ENCODE data around the gene ACP1.

Gene ACP1

DNA sequence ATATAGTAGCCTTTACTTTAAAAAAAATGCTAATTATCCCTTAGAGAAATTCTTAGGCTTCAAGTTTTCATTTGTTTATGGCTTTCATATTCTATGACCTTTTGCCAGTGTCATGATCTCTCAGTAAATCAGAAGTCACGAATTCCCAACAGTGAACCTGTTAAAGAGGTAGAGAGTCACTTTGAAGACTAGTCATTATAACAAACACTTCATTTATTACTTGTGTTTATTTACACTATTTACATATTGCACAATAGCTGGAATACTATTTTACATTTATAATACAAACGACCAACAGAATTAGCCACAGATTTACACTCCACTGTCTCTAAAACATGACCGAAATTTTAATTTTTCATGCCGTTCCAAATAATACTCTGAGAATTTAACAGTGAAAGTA is 14.6 kb downstream of the ACP1 start:
- no peaks in the 10 kb centered on the region for H3K4me1 ChIP-seq (ENCODE audit: control insufficient read depth, insufficient read depth, low read length, poor library complexity, severe bottlenecking)
- no peaks in the 10 kb centered on the region for H3K9me3 ChIP-seq (ENCODE audit: control insufficient read depth, low read length)
- peaks cover 72% of the 10 kb centered on the region for H3K36me3 ChIP-seq (ENCODE audit: control insufficient read depth, insufficient read depth, low read length)
- H3K4me3 ChIP-seq (ENCODE audit: insufficient read depth, low read depth, low read length, poor library complexity, severe bottlenecking) = no peak overlapping the region
- no peaks in the 10 kb centered on the region for H3K27me3 ChIP-seq (replicated peaks; ENCODE audit: control insufficient read depth, insufficient read depth, low read length, poor library complexity, severe bottlenecking)
- DNase-seq = no peak
- no peak overlapping the region for H3K27ac ChIP-seq (ENCODE audit: insufficient read depth, low read length, poor library complexity, severe bottlenecking)

DNA sequence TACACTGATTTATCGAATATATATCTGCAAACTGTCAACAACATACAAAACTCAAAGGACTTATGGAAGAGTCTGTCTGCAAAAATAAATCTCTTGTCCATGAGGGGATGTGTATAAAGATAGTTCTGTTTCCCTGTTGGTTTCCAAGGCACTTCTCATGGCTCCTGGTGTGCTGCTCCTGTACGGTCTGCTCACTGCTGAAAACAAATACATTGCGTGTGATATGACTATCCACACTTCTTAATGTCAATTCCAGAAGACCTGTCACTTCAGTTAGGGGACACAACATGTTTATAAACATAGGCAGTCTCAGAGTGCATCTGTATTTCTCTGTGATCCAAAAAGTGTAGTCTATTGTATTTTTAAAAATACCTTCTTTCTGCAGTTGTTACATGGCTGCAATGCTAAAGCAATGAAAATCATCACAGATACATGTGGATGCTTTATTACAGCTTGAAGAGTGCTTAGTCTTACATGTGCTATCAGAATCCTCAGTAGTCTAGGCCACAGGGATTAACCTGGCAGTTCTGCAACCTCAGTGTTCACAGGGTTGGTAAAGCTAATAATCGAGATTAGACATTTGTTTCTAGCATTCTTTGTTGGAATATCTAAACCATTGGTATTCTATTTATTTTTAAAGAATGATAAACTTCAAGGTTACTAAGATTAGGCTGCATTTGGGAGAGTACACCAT is 15.4 kb downstream of the ACP1 start:
- Histone ChIP-seq H3K27me3 (replicated peaks; ENCODE audit: control insufficient read depth, insufficient read depth, low read length, poor library complexity, severe bottlenecking) (no peaks in the 10 kb centered on the region), H3K27ac (ENCODE audit: insufficient read depth, low read length, poor library complexity, severe bottlenecking) (no peak overlapping the region), H3K9me3 (ENCODE audit: control insufficient read depth, low read length) (no peaks in the 10 kb centered on the region), H3K4me1 (ENCODE audit: control insufficient read depth, insufficient read depth, low read length, poor library complexity, severe bottlenecking) (no peaks in the 10 kb centered on the region), H3K36me3 (ENCODE audit: control insufficient read depth, insufficient read depth, low read length) (peaks cover 65% of the 10 kb centered on the region), H3K4me3 (ENCODE audit: insufficient read depth, low read depth, low read length, poor library complexity, severe bottlenecking) (no peak overlapping the region)
- DNase-seq = no peak

DNA sequence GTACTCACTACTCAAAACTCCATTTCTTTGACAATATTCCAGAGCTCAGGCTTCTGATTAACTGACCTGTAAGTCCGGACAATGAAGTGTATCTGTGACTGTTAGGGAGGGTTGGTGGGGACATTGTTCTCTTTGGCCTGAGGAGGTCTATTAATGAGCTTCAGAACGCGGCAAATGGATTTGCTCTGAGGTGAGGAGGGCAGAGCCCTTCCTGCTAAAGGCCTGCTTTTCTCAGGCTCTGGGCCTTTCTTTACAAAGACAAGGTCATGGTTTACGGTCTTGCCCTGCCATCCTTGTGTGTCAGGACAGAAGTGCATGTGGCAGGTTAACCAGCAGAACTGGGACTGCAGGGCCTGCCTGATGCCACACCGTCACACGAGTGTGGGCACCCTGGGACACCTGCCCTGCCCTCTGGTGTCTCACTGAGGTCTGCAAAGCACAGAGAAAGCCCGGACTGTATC is 15.9 kb downstream of the ACP1 start:
- Histone ChIP-seq H3K36me3 (ENCODE audit: control insufficient read depth, insufficient read depth, low read length) (peaks cover 59% of the 10 kb centered on the region), H3K27ac (ENCODE audit: insufficient read depth, low read length, poor library complexity, severe bottlenecking) (no peak overlapping the region), H3K4me1 (ENCODE audit: control insufficient read depth, insufficient read depth, low read length, poor library complexity, severe bottlenecking) (no peaks in the 10 kb centered on the region), H3K4me3 (ENCODE audit: insufficient read depth, low read depth, low read length, poor library complexity, severe bottlenecking) (no peak overlapping the region), H3K27me3 (replicated peaks; ENCODE audit: control insufficient read depth, insufficient read depth, low read length, poor library complexity, severe bottlenecking) (no peaks in the 10 kb centered on the region), H3K9me3 (ENCODE audit: control insufficient read depth, low read length) (no peaks in the 10 kb centered on the region)
- DNase-seq = no peak

DNA sequence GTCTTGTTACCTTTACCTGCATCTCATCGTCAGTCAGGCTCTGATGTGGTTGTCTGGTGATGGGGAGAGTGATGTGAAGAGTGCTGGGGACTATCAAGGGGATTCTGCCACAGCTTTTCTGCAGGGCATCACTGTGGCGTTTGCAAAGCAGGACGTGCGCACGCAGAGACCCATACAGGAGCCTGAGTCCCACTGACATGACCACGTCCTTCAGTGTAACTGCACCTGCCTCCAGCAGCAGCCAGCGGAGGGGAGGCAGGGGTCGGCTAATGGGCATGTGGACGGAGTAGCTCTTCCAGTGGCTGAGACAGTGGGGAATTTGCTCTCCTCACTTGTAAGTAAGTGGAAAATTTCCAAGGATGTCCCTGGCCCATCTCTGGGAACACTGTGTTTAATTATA is 16.6 kb downstream of the ACP1 start:
- no peaks in the 10 kb centered on the region for H3K27me3 ChIP-seq (replicated peaks; ENCODE audit: control insufficient read depth, insufficient read depth, low read length, poor library complexity, severe bottlenecking)
- no peak for DNase-seq
- no peaks in the 10 kb centered on the region for H3K4me1 ChIP-seq (ENCODE audit: control insufficient read depth, insufficient read depth, low read length, poor library complexity, severe bottlenecking)
- no peak overlapping the region for H3K4me3 ChIP-seq (ENCODE audit: insufficient read depth, low read depth, low read length, poor library complexity, severe bottlenecking)
- no peaks in the 10 kb centered on the region for H3K9me3 ChIP-seq (ENCODE audit: control insufficient read depth, low read length)
- H3K27ac ChIP-seq (ENCODE audit: insufficient read depth, low read length, poor library complexity, severe bottlenecking) = no peak overlapping the region
- H3K36me3 ChIP-seq (ENCODE audit: control insufficient read depth, insufficient read depth, low read length) = peaks cover 52% of the 10 kb centered on the region

DNA sequence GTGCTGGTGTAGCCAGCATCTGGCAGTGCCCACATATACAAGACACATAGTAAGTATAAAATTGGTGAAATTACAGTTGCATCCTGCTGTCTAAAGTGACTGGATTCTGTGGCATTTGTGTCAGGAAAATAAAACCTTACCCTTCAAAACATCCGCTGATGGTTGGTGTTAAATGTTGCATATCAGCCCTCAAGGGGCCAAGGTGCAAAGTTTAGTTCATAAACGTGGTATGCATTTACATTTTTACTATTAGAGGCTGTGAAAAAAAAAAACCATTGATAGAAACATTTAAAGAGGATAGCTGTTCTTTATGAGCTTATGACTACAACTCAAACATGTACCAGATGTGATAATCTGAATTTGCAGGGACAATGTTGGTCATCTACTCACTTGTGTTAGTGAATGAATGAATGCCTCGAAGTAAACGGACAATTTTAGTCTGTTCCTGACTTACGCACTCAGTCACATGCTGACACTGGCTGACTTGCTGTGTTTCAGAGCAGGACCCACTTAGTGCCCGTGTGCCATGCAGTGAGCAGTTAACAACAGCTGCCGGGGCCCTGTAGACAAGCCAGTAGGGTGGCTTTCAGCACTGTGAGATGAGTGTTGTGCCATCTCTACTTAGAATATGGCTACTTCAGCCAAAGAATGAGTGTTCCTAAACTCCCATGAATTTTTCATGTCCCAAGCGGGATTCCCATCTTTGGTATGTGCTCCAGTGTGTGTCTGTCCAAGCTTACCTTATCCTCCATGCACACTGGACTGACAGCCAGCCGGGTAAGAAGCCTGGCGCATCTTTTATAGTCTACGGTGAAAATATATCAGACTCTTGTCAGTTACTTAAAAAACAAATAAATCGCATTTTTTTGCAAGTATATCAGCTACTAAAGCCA is 17.9 kb downstream of the ACP1 start:
- H3K27me3 ChIP-seq (replicated peaks; ENCODE audit: control insufficient read depth, insufficient read depth, low read length, poor library complexity, severe bottlenecking) = peaks cover 4% of the 10 kb centered on the region
- H3K4me1 ChIP-seq (ENCODE audit: control insufficient read depth, insufficient read depth, low read length, poor library complexity, severe bottlenecking) = peaks cover 6% of the 10 kb centered on the region
- no peak overlapping the region for H3K27ac ChIP-seq (ENCODE audit: insufficient read depth, low read length, poor library complexity, severe bottlenecking)
- H3K9me3 ChIP-seq (ENCODE audit: control insufficient read depth, low read length) = no peaks in the 10 kb centered on the region
- H3K4me3 ChIP-seq (ENCODE audit: insufficient read depth, low read depth, low read length, poor library complexity, severe bottlenecking) = no peak overlapping the region
- H3K36me3 ChIP-seq (ENCODE audit: control insufficient read depth, insufficient read depth, low read length) = peaks cover 42% of the 10 kb centered on the region
- no peak for DNase-seq

GRCh38 chr2:283996-284794 is 19.4 kb downstream of the ACP1 start:
- H3K4me1 ChIP-seq (ENCODE audit: control insufficient read depth, insufficient read depth, low read length, poor library complexity, severe bottlenecking) = peaks cover 9% of the 10 kb centered on the region
- H3K27me3 ChIP-seq (replicated peaks; ENCODE audit: control insufficient read depth, insufficient read depth, low read length, poor library complexity, severe bottlenecking) = peaks cover 8% of the 10 kb centered on the region
- no peaks in the 10 kb centered on the region for H3K9me3 ChIP-seq (ENCODE audit: control insufficient read depth, low read length)
- no peak for DNase-seq
- H3K4me3 ChIP-seq (ENCODE audit: insufficient read depth, low read depth, low read length, poor library complexity, severe bottlenecking) = no peak overlapping the region
- H3K36me3 ChIP-seq (ENCODE audit: control insufficient read depth, insufficient read depth, low read length) = peaks cover 27% of the 10 kb centered on the region
- no peak overlapping the region for H3K27ac ChIP-seq (ENCODE audit: insufficient read depth, low read length, poor library complexity, severe bottlenecking)

GRCh38 chr2:284896-285492 is 20.2 kb downstream of the ACP1 start:
- peaks cover 19% of the 10 kb centered on the region for H3K36me3 ChIP-seq (ENCODE audit: control insufficient read depth, insufficient read depth, low read length)
- peaks cover 17% of the 10 kb centered on the region for H3K4me1 ChIP-seq (ENCODE audit: control insufficient read depth, insufficient read depth, low read length, poor library complexity, severe bottlenecking)
- peaks cover 15% of the 10 kb centered on the region for H3K27me3 ChIP-seq (replicated peaks; ENCODE audit: control insufficient read depth, insufficient read depth, low read length, poor library complexity, severe bottlenecking)
- no peaks in the 10 kb centered on the region for H3K9me3 ChIP-seq (ENCODE audit: control insufficient read depth, low read length)
- DNase-seq = no peak
- no peak overlapping the region for H3K4me3 ChIP-seq (ENCODE audit: insufficient read depth, low read depth, low read length, poor library complexity, severe bottlenecking)
- H3K27ac ChIP-seq (ENCODE audit: insufficient read depth, low read length, poor library complexity, severe bottlenecking) = no peak overlapping the region

DNA sequence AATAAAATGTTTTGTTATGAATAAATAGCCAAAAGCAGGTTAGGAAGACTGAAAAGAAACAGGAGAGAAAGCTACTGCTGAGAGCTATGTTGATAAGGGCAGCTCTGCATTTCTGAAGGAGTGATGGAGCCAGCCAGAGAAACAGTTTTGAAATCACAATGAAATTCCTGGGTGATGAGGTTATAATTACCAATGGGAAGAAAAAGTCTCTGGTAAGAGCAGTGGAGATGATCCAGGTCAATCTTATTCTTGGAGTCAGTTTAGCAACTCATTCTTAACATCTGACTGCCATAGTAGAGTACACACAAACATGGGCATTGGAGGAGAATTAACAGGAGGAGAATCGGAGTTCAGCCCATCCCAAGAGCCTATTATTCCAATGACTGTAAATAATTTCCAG is 20.8 kb downstream of the ACP1 start:
- Histone ChIP-seq H3K4me3 (ENCODE audit: insufficient read depth, low read depth, low read length, poor library complexity, severe bottlenecking) (no peak overlapping the region), H3K9me3 (ENCODE audit: control insufficient read depth, low read length) (no peaks in the 10 kb centered on the region), H3K4me1 (ENCODE audit: control insufficient read depth, insufficient read depth, low read length, poor library complexity, severe bottlenecking) (peaks cover 18% of the 10 kb centered on the region), H3K36me3 (ENCODE audit: control insufficient read depth, insufficient read depth, low read length) (peaks cover 14% of the 10 kb centered on the region), H3K27ac (ENCODE audit: insufficient read depth, low read length, poor library complexity, severe bottlenecking) (no peak overlapping the region), H3K27me3 (replicated peaks; ENCODE audit: control insufficient read depth, insufficient read depth, low read length, poor library complexity, severe bottlenecking) (peaks cover 21% of the 10 kb centered on the region)
- DNase-seq = no peak

DNA sequence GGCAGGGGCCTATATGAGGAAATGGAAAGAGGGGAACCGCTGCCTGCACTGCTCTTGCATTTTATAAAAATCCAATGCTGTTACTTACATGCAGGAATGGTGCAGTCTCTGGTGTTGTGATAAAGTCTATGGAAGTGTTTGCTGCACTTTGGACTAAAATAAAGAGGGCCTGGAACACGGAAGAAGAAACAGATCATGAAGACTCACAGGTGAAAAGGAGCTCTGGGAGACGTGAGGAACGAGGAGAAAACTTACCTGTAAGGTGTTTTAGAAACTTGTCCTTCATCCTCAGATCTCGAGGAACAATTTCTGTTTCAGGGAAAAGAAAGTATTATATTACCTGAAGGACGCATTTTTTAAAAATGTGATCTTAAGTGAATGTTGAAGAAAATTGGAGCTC is 21.3 kb downstream of the ACP1 start:
- peaks cover 24% of the 10 kb centered on the region for H3K27me3 ChIP-seq (replicated peaks; ENCODE audit: control insufficient read depth, insufficient read depth, low read length, poor library complexity, severe bottlenecking)

More for the DNA sequence above, 21.3 kb downstream of the ACP1 start:
- H3K9me3 ChIP-seq (ENCODE audit: control insufficient read depth, low read length) = no peaks in the 10 kb centered on the region
- H3K27ac ChIP-seq (ENCODE audit: insufficient read depth, low read length, poor library complexity, severe bottlenecking) = no peak overlapping the region
- H3K36me3 ChIP-seq (ENCODE audit: control insufficient read depth, insufficient read depth, low read length) = peaks cover 9% of the 10 kb centered on the region
- H3K4me1 ChIP-seq (ENCODE audit: control insufficient read depth, insufficient read depth, low read length, poor library complexity, severe bottlenecking) = peaks cover 18% of the 10 kb centered on the region
- DNase-seq = no peak
- H3K4me3 ChIP-seq (ENCODE audit: insufficient read depth, low read depth, low read length, poor library complexity, severe bottlenecking) = no peak overlapping the region

All from effector memory CD4-positive, alpha-beta T cell (primary cell).